Endothelial cell of umbilical vein (primary cell): Measurements from ENCODE around the gene MRGPRE. TPM values are rescaled to one million over a fixed set of nuclear protein-coding genes. Genes with fewer than 3 reads are reported as not detected.

Experiments
- BruUV-seq: library from RNA; stranded (reverse); fragments of 400-500 nt; replicated peaks from 2 replicates; lab custom pipeline; 2021; lab: Mats Ljungman, UMichigan
- CTCF ChIA-PET: fragments of 300-600, 350-600 bp; sonication (Branson Sonifier 250); formaldehyde crosslinking; loops from one replicate; lab custom pipeline; 2021; ENCODE audit warnings: antibody characterized with exemption, inconsistent platforms; lab: Charles Lee
- POLR2A ChIA-PET: fragments of 300-600, 350-600 bp; sonication (Branson Sonifier 250); formaldehyde crosslinking; loops from one replicate; lab custom pipeline; 2021; ENCODE audit warnings: antibody characterized with exemption, inconsistent platforms; lab: Charles Lee
- DNase-seq: peaks from one replicate; pipeline ENCODE4 v3.0.0-alpha.2; 2011; ENCODE audit warnings: low read depth, low spot score
- FAIRE-seq: peaks from 2 replicates; lab custom pipeline; 2011; peaks lifted over from hg19 to GRCh38; lab: Jason Lieb, UNC
- H2AFZ ChIP-seq: 2 replicates; pipeline ENCODE4 v1.6.0; 2012; ENCODE audit warnings: low read depth, low read length, control low read depth, inconsistent platforms
- H3K27ac ChIP-seq: 2 replicates; pipeline ENCODE4 v1.5.1; 2011; ENCODE audit warnings: low read depth, mild to moderate bottlenecking, control low read depth, low read length, moderate library complexity; ENCODE audit not compliant: insufficient read depth
- H3K27me3 ChIP-seq, 2 experiments: 2 replicates each; pipeline versions ENCODE4 v1.6.0 to v1.6.1; 2011; ENCODE audit warnings: low read length in 2 of 2, mixed read lengths in 1 of 2; ENCODE audit not compliant: control insufficient read depth in 2 of 2, insufficient read depth in 2 of 2
- H3K36me3 ChIP-seq, 2 experiments: 2 replicates in 1 of 2; 3 replicates in 1 of 2; pipeline ENCODE4 v1.5.1; 2011; ENCODE audit warnings: low read length in 2 of 2, mild to moderate bottlenecking in 1 of 2, moderate library complexity in 1 of 2; ENCODE audit not compliant: control insufficient read depth in 2 of 2, insufficient read depth in 2 of 2; ENCODE audit errors: extremely low read depth in 1 of 2
- H3K4me1 ChIP-seq: 3 replicates; pipeline ENCODE4 v1.5.1; 2011; ENCODE audit warnings: mild to moderate bottlenecking, low read length; ENCODE audit not compliant: control insufficient read depth, insufficient read depth; ENCODE audit errors: extremely low read depth
- H3K4me2 ChIP-seq: 2 replicates; pipeline ENCODE4 v1.6.1; 2011; ENCODE audit warnings: low read length, control low read depth, mixed read lengths; ENCODE audit not compliant: insufficient read depth
- H3K4me3 ChIP-seq, 3 experiments: fragments of 200-600 bp in 1 of 3; sonication (generic), shearing (Covaris generic) in 1 of 3; replicated peaks in 1 of 3; 2 replicates each; pipeline ENCODE4 v1.5.1; 2011 to 2016; ENCODE audit warnings: control low read depth in 3 of 3, low read length in 3 of 3, mild to moderate bottlenecking in 2 of 3, inconsistent platforms in 1 of 3, low read depth in 1 of 3, moderate library complexity in 1 of 3; ENCODE audit not compliant: insufficient read depth in 1 of 3
- H3K79me2 ChIP-seq: 2 replicates; pipeline ENCODE4 v1.6.0; 2012; ENCODE audit warnings: low read length, inconsistent platforms; ENCODE audit not compliant: control insufficient read depth, insufficient read depth
- H3K9ac ChIP-seq: replicated peaks from 2 replicates; pipeline ENCODE3; 2011; ENCODE audit warnings: low read length, control low read depth; ENCODE audit not compliant: insufficient read depth; ENCODE audit errors: extremely low read depth
- H3K9me1 ChIP-seq: replicated peaks from 3 replicates; pipeline ENCODE4 v1.6.0; 2011; ENCODE audit warnings: mild to moderate bottlenecking, low read length; ENCODE audit not compliant: control insufficient read depth, insufficient read depth; ENCODE audit errors: extremely low read depth
- H3K9me3 ChIP-seq: replicated peaks from 2 replicates; pipeline ENCODE4 v1.5.1; 2012; ENCODE audit warnings: low read length, inconsistent platforms; ENCODE audit not compliant: control insufficient read depth, insufficient read depth
- H4K20me1 ChIP-seq: replicated peaks from 2 replicates; pipeline ENCODE3; 2011; ENCODE audit warnings: mild to moderate bottlenecking, low read length; ENCODE audit not compliant: control insufficient read depth, insufficient read depth; ENCODE audit errors: extremely low read depth
- EZH2 ChIP-seq: IDR thresholded peaks from 2 replicates; pipeline ENCODE4 v1.6.1; 2012; ENCODE audit warnings: borderline replicate concordance, low read depth, mild to moderate bottlenecking, moderate library complexity, low read length, inconsistent platforms; ENCODE audit not compliant: severe bottlenecking
- FOS ChIP-seq: IDR thresholded peaks from 2 replicates; pipeline ENCODE4 v1.6.1; 2011; ENCODE audit warnings: mild to moderate bottlenecking, low read length, moderate library complexity, borderline replicate concordance; ENCODE audit not compliant: insufficient read depth
- GATA2 ChIP-seq: IDR thresholded peaks from 2 replicates; pipeline ENCODE4 v1.7.0; 2011; ENCODE audit warnings: low read depth, mild to moderate bottlenecking, moderate library complexity, mixed read lengths, low read length; ENCODE audit not compliant: insufficient read length, insufficient read depth
- JUN ChIP-seq: IDR thresholded peaks from 2 replicates; pipeline ENCODE4 v1.6.1; 2011; ENCODE audit warnings: borderline replicate concordance, low read depth; ENCODE audit not compliant: insufficient read length, insufficient read depth
- MYC ChIP-seq: IDR thresholded peaks from one replicate; pipeline ENCODE4 v1.6.1; 2011; ENCODE audit warnings: mild to moderate bottlenecking, low read depth, low read length
- POLR2A ChIP-seq: IDR thresholded peaks from 2 replicates; pipeline ENCODE4 v1.6.1; 2012; ENCODE audit warnings: low read depth, mild to moderate bottlenecking, control low read depth, low read length
- POLR2AphosphoS5 ChIP-seq: IDR thresholded peaks from 2 replicates; pipeline ENCODE4 v1.6.1; 2012; ENCODE audit warnings: low read depth, mild to moderate bottlenecking, control low read depth, low read length, moderate library complexity; ENCODE audit not compliant: insufficient read depth
- dilution Hi-C: fragments of 300-500 bp; cut with MboI; formaldehyde crosslinking; loops from one replicate; pipeline ENCODE4 v1.15.0; 2019; ENCODE audit warnings: low sequenced_read_pairs; ENCODE audit not compliant: extremely low pct_ligation_motif_present
- intact Hi-C: fragments of 100-400 bp; cut with micrococcal nuclease; formaldehyde crosslinking; loops from one replicate; pipeline ENCODE4 v1.10.0; 2022
- polyA plus RNA-seq, 4 experiments: library from polyadenylated mRNA; depleted of rRNA in 3 of 4; stranded (reverse) in 3 of 4; unstranded in 1 of 4; fragments of >200 nt; gene quantifications; 2 replicates each; pipeline versions ENCODE4 v1.2.1 to v1.2.3, GENCODE V29; 2011 to 2012; ENCODE audit warnings: missing spikeins in 1 of 4
- total RNA-seq: library from RNA; stranded (reverse); gene quantifications from 2 replicates; pipeline ENCODE4 v1.2.3, GENCODE V29; 2021
- TF ChIP-seq, protein P1 (sequence below), 2 donors: IDR thresholded peaks; 1 replicate in 1 of 2; 2 replicates in 1 of 2; pipeline ENCODE4 v1.5.1; 2011; ENCODE audit warnings: low read length in 2 of 2, mild to moderate bottlenecking in 2 of 2, moderate library complexity in 2 of 2, control low read depth in 1 of 2, inconsistent platforms in 1 of 2, low read depth in 1 of 2; ENCODE audit not compliant: insufficient read depth in 1 of 2; ENCODE audit errors: extremely low read depth in 1 of 2

Gene MRGPRE
- total and polyA plus RNA-seq, 2 donors (not counting 3 experiments of a cell fraction or from before 2014, with no cell fraction given): not detected

- Histone ChIP-seq H3K9me1 (no peaks in the 10 kb centered on the region), H4K20me1 (no peaks in the 10 kb centered on the region), H3K27me3 (peaks cover 8 to 16% of the 10 kb centered on the region in 2 experiments), H3K4me3 (no peak overlapping the region), H3K9ac (no peak overlapping the region), H3K79me2 (no peaks in the 10 kb centered on the region), H3K36me3 (no peaks in the 10 kb centered on the region), H3K4me1 (no peaks in the 10 kb centered on the region), H2AFZ (no peak overlapping the region), H3K4me2 (no peak overlapping the region), H3K9me3 (no peaks in the 10 kb centered on the region), H3K27ac (no peak overlapping the region)
- ChIA-PET POLR2A (no interaction called here), CTCF (no interaction called here)
- intact Hi-C loops: no loop called here
- BruUV-seq: no TSS peak
- TF ChIP-seq POLR2AphosphoS5: no peak
- TF ChIP-seq FOS: no peak
- no peak for TF ChIP-seq GATA2
- no peak for TF ChIP-seq EZH2
- TF ChIP-seq MYC: no peak
- TF ChIP-seq, protein P1, sequence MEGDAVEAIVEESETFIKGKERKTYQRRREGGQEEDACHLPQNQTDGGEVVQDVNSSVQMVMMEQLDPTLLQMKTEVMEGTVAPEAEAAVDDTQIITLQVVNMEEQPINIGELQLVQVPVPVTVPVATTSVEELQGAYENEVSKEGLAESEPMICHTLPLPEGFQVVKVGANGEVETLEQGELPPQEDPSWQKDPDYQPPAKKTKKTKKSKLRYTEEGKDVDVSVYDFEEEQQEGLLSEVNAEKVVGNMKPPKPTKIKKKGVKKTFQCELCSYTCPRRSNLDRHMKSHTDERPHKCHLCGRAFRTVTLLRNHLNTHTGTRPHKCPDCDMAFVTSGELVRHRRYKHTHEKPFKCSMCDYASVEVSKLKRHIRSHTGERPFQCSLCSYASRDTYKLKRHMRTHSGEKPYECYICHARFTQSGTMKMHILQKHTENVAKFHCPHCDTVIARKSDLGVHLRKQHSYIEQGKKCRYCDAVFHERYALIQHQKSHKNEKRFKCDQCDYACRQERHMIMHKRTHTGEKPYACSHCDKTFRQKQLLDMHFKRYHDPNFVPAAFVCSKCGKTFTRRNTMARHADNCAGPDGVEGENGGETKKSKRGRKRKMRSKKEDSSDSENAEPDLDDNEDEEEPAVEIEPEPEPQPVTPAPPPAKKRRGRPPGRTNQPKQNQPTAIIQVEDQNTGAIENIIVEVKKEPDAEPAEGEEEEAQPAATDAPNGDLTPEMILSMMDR (IDR thresholded peaks at IDR 0.05; ENCODE audit: extremely low read depth in 1 of 2, insufficient read depth in 1 of 2, low read depth in 1 of 2, low read length in 2 of 2): no peak
- TF ChIP-seq JUN: no peak
- no peak for TF ChIP-seq POLR2A
- dilution Hi-C loops: no loop called here
- no peak for DNase-seq
- no peak for FAIRE-seq
These were observed 31.1 kb downstream of the MRGPRE start for GRCh38 chr11:3201112-3201581.
